ENCODE results near the gene CCDC187. TPM values are rescaled to one million over a fixed set of nuclear protein-coding genes. Genes with fewer than 3 reads are reported as not detected.

CCDC187 gene
- polyA plus RNA-seq, 4 donors = 1.8 to 3.3 (median 2.2) TPM

GRCh38 chr9:136213733-136214132 is 90.2 kb downstream of the CCDC187 start:
- no peak for DNase-seq (ENCODE audit: low read depth in 4 of 4, low spot score in 3 of 4)

GRCh38 chr9:136212345-136212950 is 91.4 kb downstream of the CCDC187 start:
- DNase-seq (ENCODE audit: low read depth in 4 of 4, low spot score in 3 of 4) = no peak

- no peak for DNase-seq (ENCODE audit: low read depth in 4 of 4, low spot score in 3 of 4)
Observed at GRCh38 chr9:136211441-136212344, 92.2 kb downstream of the CCDC187 start.

- no peak for DNase-seq (ENCODE audit: low read depth in 4 of 4, low spot score in 3 of 4)
Observed at GRCh38 chr9:136211006-136211405, 92.9 kb downstream of the CCDC187 start.

GRCh38 chr9:136210276-136210675 is 93.6 kb downstream of the CCDC187 start:
- DNase-seq (ENCODE audit: low read depth in 4 of 4, low spot score in 3 of 4) = no peak

GRCh38 chr9:136209786-136210185 is 94.1 kb downstream of the CCDC187 start:
- no peak for DNase-seq (ENCODE audit: low read depth in 4 of 4, low spot score in 3 of 4)

GRCh38 chr9:136209232-136209631 is 94.7 kb downstream of the CCDC187 start:
- DNase-seq (ENCODE audit: low read depth in 4 of 4, low spot score in 3 of 4) = no peak

GRCh38 chr9:136208675-136209074 is 95.2 kb downstream of the CCDC187 start:
- DNase-seq (ENCODE audit: low read depth in 4 of 4, low spot score in 3 of 4) = no peak

GRCh38 chr9:136207616-136208015 is 96.3 kb downstream of the CCDC187 start:
- no peak for DNase-seq (ENCODE audit: low read depth in 4 of 4, low spot score in 3 of 4)

- no peak for DNase-seq (ENCODE audit: low read depth in 4 of 4, low spot score in 3 of 4)
Observed at GRCh38 chr9:136206602-136207275, 97.2 kb downstream of the CCDC187 start.

GRCh38 chr9:136205707-136205992 is 98.2 kb downstream of the CCDC187 start:
- DNase-seq (ENCODE audit: low read depth in 4 of 4, low spot score in 3 of 4) = no peak

- DNase-seq (ENCODE audit: low read depth in 4 of 4, low spot score in 3 of 4) = peak in 1 of 4 donors; percentile 44
Observed at GRCh38 chr9:136204838-136205706, 98.8 kb downstream of the CCDC187 start, which contains the start of gene LHX3. Gene LHX3, minus strand, starts transcription at chr9:136205128. Its CDS starts 116 bp downstream, at chr9:136205012.

- no peak for DNase-seq (ENCODE audit: low read depth in 4 of 4, low spot score in 3 of 4)
Observed at GRCh38 chr9:136204145-136204805, 99.6 kb downstream of the CCDC187 start.

- DNase-seq (ENCODE audit: low read depth in 4 of 4, low spot score in 3 of 4) = no peak
Observed at GRCh38 chr9:136203408-136204144, 100.3 kb downstream of the CCDC187 start.

GRCh38 chr9:136202454-136203407 is 101.2 kb downstream of the CCDC187 start:
- DNase-seq (ENCODE audit: low read depth in 4 of 4, low spot score in 3 of 4) = no peak

GRCh38 chr9:136201609-136202453 is 102.1 kb downstream of the CCDC187 start:
- DNase-seq (ENCODE audit: low read depth in 4 of 4, low spot score in 3 of 4) = peak in 2 of 4 donors; percentile 31 to 56

GRCh38 chr9:136201174-136201573 is 102.7 kb downstream of the CCDC187 start:
- no peak for DNase-seq (ENCODE audit: low read depth in 4 of 4, low spot score in 3 of 4)

Measured in right renal pelvis (tissue), 4 donors.